Ishikawa (cell line): ENCODE measurements around the gene RBMS3.

Source experiments
- CEBPB ChIP-seq: IDR thresholded peaks from 2 replicates; pipeline ENCODE4 v1.6.1; 2012
- CREB1 ChIP-seq: IDR thresholded peaks from 2 replicates; pipeline ENCODE4 v1.6.1; 2012; ENCODE audit warnings: low read depth
- EGR1 ChIP-seq: IDR thresholded peaks from 2 replicates; pipeline ENCODE4 v1.6.1; 2012
- EP300 ChIP-seq: IDR thresholded peaks from 2 replicates; pipeline ENCODE4 v1.6.1; 2012; ENCODE audit warnings: borderline replicate concordance
- FOXM1 ChIP-seq: IDR thresholded peaks from 2 replicates; pipeline ENCODE4 v1.6.1; 2012; ENCODE audit warnings: low read depth, borderline replicate concordance
- NFIC ChIP-seq: IDR thresholded peaks from 2 replicates; pipeline ENCODE4 v1.6.1; 2012
- RAD21 ChIP-seq: IDR thresholded peaks from 2 replicates; pipeline ENCODE4 v1.6.1; 2012; ENCODE audit warnings: low read depth
- REST ChIP-seq: IDR thresholded peaks from 2 replicates; pipeline ENCODE4 v1.6.1; 2012; ENCODE audit warnings: low read depth, mild to moderate bottlenecking
- TAF1 ChIP-seq: IDR thresholded peaks from 2 replicates; pipeline ENCODE4 v1.6.1; 2012; ENCODE audit warnings: low read depth, mild to moderate bottlenecking
- TCF12 ChIP-seq: IDR thresholded peaks from 2 replicates; pipeline ENCODE4 v1.6.1; 2012; ENCODE audit warnings: low read depth
- TEAD4 ChIP-seq: IDR thresholded peaks from 2 replicates; pipeline ENCODE4 v1.6.1; 2012
- YY1 ChIP-seq: IDR thresholded peaks from 2 replicates; pipeline ENCODE4 v1.6.1; 2012; ENCODE audit warnings: low read depth
- ZBTB7A ChIP-seq: IDR thresholded peaks from 2 replicates; pipeline ENCODE4 v1.6.1; 2012; ENCODE audit warnings: low read depth
- TF ChIP-seq, protein P1 (sequence below): IDR thresholded peaks from 2 replicates; pipeline ENCODE4 v1.6.1; 2012
- TF ChIP-seq, protein P2 (sequence below): IDR thresholded peaks from 2 replicates; pipeline ENCODE4 v1.6.1; 2012

RBMS3 gene

DNA sequence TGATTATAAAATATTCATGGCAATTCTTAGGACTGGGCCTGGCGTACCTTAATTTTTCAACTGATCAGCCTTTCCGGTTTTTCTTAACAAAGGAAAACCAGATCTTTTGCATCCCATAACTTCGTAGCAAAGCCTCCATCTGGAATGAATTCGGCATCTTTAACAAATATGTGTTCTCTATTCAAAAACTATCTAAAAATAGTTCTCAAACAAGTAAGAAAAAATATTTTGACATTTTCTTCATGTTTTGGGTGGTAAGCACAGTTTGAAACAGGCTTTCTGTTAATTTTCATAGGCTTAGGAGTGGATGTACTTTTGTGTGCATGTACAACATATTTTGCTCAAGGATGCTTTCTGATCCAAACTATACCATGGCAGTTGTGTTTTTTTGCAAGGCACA lies 55.1 kb downstream of the RBMS3 start:
- no peak for TF ChIP-seq YY1

GRCh38 chr3:29337565-29337964 lies 56.7 kb downstream of the RBMS3 start:
- TF ChIP-seq TCF12 = no peak
- no peak for TF ChIP-seq FOXM1
- TF ChIP-seq CREB1 = no peak
- no peak for TF ChIP-seq TEAD4
- TF ChIP-seq REST = no peak
- TF ChIP-seq EGR1 = no peak
- no peak for TF ChIP-seq CEBPB
- TF ChIP-seq RAD21 = no peak
- no peak for TF ChIP-seq NFIC
- TF ChIP-seq, protein P1, sequence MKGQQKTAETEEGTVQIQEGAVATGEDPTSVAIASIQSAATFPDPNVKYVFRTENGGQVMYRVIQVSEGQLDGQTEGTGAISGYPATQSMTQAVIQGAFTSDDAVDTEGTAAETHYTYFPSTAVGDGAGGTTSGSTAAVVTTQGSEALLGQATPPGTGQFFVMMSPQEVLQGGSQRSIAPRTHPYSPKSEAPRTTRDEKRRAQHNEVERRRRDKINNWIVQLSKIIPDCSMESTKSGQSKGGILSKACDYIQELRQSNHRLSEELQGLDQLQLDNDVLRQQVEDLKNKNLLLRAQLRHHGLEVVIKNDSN = no peak
- TF ChIP-seq YY1 = no peak
- TF ChIP-seq TAF1 = no peak
- no peak for TF ChIP-seq EP300

DNA sequence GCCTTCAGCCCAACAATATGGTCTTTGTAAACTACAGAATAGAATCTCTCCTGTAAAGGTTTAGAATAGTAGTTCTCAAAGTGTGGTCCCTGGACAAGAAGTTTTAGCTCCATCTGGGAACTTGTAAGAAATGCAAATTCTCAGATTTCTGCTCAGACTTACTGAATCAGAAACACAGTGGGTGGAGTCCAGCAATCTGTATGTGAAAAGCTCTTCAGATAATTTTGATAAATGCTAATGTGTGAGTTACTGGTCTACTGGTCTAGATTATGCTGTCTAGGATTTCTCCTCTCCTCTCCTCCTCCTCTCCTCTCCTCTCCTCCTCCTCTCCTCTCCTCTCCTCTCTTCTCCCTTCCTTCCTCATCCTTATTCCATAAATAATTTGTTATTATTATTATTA lies 57.5 kb downstream of the RBMS3 start:
- TF ChIP-seq TEAD4 = no peak
- TF ChIP-seq, protein P1 = no peak

DNA sequence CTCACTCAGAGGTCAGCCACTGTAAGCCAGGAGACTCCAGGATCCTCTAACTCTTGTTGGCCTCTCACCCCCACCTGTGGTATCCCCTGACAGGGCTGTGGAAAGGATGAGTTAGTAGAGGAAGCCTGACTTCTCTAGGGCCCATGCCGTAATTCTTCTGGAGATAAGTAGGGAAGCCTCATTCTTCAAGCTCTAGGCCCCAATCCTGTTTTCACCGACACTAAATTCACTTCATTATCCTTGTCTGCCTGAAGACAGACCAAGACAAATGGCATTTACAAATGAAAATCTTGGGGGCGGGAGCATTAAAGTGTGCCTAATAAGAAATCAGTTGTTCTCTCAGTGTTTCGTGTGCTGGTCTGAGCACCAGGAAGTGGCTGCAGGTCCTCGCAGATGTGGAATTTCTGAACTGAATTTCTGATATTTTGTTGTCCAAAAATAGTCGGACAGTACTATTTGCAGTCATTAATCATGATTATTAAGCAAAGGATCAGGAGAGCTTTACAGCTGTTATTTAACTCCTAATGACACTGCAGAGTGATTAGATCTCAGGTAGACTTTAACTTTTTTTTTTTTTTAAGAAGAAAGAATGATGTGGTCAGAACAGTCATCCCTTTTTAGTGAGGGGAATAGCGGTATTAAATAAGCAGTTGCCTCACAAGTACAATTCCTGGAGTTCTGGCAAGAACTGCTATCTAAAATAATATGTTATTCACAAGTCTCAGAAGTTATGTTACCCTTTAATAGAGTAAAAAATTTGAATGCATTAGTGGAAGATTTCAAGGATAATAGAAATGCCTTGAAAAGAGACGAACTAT lies 58.4 kb downstream of the RBMS3 start:
- TF ChIP-seq, protein P1 = no peak
- no peak for TF ChIP-seq RAD21
- TF ChIP-seq, protein P2, sequence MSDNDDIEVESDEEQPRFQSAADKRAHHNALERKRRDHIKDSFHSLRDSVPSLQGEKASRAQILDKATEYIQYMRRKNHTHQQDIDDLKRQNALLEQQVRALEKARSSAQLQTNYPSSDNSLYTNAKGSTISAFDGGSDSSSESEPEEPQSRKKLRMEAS = no peak
- TF ChIP-seq EP300 = no peak
- TF ChIP-seq REST = no peak
- no peak for TF ChIP-seq CEBPB
- TF ChIP-seq EGR1 = no peak
- no peak for TF ChIP-seq ZBTB7A
- no peak for TF ChIP-seq YY1
- no peak for TF ChIP-seq TEAD4
- no peak for TF ChIP-seq TCF12
- no peak for TF ChIP-seq FOXM1
- no peak for TF ChIP-seq NFIC
- no peak for TF ChIP-seq CREB1
- TF ChIP-seq TAF1 = no peak

- TF ChIP-seq REST = no peak
- TF ChIP-seq EGR1 = no peak
- no peak for TF ChIP-seq TAF1
Observed at GRCh38 chr3:29344154-29344553, 63.3 kb downstream of the RBMS3 start.
